GM19025 (cell line): ENCODE data around the gene CCR7.

ENCODE experiments used
- ATAC-seq: cut with Tn5 transposase; IDR thresholded peaks from one replicate; pipeline ENCODE4 v1.9.1; 2021; ENCODE audit warnings: mild to moderate bottlenecking, low read depth, moderate library complexity; ENCODE audit not compliant: unreplicated experiment

Gene CCR7

DNA sequence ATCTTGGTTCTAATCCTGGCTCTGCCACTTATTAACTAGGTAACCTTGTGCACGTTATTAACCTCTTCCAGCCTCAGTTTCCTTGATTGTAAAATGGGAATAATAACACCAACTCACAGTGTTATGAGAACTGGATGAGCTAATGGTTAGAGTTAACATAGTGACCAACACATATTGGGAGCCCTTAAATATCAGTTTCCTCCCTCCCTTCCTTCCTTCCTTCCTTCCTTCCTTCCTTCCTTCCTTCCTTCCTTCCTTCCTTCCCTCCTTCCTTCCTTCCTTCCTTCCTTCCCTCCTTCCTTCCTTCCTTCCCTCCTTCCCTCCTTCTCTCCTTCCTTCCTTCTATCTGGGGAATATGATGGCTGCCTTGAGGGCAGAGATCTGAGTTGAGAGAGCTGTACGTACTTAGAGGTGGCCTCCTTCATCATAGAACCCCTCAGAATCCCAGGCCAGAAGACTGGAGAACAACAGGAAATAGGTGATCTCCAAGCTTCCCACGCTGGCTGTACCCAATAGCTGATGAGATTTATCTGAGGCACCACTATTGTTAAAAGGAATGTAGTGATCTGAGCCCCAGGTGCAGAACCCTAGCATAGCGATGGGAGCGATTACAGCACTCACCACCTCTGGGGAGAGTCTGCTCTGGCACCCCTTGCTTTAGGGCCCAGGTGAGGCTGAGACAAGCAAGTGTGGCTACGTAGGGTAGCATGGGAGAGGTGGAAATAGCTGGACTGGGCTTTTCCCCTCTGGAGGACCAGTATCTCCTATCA lies 26.2 kb downstream of the CCR7 start:
- ATAC-seq: no peak

- no peak for ATAC-seq
Measured at GRCh38 chr17:40538019-40538935, 27.0 kb downstream of the CCR7 start.

GRCh38 chr17:40536295-40537171 lies 28.7 kb downstream of the CCR7 start:
- ATAC-seq: no peak

- no peak for ATAC-seq
Measured at GRCh38 chr17:40535924-40536294, 29.4 kb downstream of the CCR7 start.

DNA sequence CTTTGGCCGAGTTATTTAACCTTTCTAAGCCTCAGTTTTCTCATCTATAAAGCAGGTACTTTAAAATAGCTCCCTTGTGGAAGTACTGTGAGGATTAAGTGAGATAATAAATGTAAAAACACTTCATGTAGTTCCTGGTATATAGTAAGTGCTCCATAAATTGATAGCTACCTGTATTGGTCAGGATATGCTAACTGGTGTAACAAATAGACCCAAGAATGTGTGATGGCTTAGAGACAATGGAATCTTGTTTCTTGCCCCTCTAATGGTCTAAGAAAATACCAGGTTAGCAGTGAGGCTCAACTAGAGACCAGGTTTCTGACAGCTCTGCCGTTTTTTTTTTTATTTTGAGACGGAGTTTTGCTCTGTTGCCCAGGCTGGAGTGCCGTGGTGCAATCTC lies 29.8 kb downstream of the CCR7 start:
- no peak for ATAC-seq

DNA sequence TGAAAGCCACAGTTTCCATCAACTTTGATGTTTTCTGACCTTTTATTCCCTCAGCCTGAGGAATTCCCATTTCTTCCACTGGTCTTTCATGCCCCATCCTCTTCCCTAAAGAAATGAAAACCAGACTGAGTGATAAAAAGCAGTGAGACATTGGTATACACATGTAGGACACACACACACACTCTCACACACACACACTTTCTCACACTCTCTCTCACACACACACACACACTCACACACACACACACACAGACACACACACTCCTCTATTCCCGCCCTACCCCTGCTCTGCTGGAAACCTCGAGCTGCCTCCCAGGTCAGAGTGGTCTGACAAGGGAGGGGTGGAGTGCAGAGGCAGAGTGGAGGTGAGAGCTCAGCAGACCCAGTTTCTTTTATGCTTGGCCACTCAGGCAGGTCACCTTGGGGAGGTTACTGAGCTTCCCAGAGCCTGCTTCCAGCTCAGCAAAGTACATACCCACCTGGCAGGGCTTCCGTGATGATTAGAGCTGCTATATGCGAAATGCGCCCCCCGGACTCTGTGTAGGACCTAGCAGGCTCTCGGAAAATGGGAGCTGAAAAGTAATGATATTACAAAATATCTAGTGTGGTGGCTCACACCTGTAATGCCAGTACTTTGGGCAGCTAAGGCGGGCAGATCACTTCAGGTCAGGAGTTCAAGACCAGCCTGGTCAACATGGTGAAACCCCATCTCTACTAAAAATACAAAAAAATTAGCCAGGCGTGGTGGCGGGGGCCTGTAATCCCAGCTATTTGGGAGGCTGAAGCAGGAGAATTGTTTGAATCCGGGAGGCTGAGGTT lies 30.7 kb downstream of the CCR7 start:
- ATAC-seq: no peak

- no peak for ATAC-seq
Measured at GRCh38 chr17:40533896-40534295, 31.4 kb downstream of the CCR7 start.

- no peak for ATAC-seq
Measured at GRCh38 chr17:40532520-40533253, 32.6 kb downstream of the CCR7 start.

GRCh38 chr17:40531051-40531991 lies 34.0 kb downstream of the CCR7 start:
- ATAC-seq: peak; percentile 51

DNA sequence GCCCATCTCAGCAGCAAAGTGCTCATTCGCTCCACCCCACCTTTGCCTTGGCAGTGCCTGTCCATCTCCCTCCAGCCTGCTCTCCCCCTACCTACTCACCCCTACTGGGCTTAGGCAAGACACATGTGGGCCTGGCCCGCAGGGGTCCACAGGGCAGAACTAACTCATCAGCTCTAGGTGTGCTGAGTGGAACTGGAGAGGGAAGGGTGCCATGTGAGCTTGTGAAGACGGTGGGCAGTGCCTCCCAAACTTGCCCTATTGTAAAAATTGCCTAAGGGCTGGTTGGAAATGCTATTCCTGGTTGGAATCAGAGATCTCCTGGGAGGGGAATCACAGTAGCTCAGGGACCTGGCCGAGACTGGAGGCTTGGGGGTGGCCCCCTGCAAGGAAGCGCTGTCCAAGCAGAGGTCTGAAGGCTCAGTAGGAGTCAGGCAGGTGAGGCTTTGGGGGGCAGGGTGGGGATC lies 34.7 kb downstream of the CCR7 start:
- no peak for ATAC-seq

- no peak for ATAC-seq
Measured at GRCh38 chr17:40529991-40530390, 35.3 kb downstream of the CCR7 start.

DNA sequence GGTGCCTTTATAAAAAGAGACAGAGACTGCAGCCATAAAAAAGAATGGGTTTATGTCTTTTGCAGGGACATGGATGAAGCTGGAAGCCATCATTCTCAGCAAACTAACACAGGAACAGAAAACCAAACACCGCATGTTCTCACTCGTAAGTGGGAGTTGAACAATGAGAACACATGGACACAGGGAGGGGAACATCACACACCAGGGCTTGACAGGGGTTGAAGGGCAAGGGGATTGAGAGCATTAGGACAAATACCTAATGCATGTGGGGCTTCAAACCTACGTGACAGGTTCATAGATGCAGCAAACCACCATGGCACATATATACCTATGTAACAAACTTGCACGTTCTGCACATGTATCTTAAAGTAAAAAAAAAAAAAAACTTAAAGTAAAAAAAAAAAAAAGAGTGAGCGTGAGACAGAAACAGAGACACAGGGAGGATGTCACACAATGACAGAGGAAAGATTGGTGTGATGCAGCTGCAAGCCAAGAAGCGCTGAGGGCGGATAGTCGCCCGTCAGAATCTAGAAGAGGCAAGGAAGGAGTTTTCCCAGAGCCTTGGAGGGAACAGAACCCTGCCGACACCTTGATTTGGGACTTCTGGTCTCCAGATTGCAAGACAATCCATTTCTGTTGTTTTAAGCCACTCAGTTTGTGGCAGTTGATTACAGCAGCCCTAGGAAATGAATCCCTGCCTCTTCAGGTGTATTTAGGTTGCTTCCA lies 36.4 kb downstream of the CCR7 start:
- ATAC-seq: no peak

GRCh38 chr17:40526668-40527067 lies 38.6 kb downstream of the CCR7 start:
- no peak for ATAC-seq

DNA sequence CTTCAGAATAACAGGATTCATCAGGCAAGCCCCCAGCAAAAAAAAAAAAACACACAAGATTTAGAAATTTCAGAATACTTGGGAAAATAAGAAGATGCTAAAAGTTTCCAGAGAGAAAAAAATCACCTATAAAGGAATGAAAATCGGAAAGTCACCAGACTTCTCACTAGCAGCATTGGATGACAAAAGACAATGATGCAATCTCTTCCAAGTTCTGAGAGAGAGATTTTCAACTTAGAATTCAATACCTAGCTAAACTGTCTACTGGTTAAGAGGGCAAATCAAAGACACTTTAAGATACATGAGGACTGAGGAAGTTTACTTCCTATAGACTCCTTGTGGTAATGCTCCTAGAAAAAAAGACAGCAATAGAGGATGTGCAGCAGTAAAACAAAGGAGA lies 40.0 kb downstream of the CCR7 start:
- no peak for ATAC-seq

DNA sequence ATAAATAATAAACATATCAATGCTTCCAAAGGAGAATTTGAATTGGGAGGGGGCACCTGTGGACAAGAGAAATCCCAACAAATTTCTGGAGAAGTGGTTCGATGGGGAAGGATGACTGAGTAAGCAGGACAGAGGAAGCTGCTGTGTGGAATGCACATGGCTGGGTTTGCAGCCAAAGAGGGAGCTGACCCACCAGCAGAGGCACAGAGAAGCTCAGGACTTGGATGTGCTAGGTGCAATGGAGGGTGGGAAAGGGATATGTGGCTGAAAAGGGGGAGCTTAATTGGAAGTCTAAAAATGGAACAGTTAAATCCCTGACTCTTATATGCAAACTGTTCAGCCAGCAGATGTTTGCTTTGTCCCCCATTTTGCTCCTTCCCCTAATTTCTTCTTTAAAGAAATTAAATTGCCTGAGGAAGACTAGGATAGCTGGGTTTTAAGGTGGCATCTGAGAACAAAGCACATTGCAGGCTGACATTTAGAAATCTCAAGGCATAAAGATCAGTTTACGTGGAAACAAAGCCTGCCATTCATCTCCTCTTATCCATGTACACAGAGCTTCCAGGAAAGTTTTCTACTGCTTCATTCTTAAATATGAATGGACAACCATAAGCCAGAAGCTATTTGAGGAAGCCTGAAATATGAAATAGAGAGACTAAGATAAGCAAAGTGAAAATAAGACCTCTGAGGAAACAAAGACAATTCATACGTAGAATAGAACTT lies 40.9 kb downstream of the CCR7 start:
- no peak for ATAC-seq

GRCh38 chr17:40522961-40523310 lies 42.3 kb downstream of the CCR7 start:
- ATAC-seq: no peak
